NOMO-1 treated with DMSO at 0.1 percent for 48 hours (cell line): Measurements from ENCODE around the gene CTAGE4.
"Not testable (repeated sequence)": the region's sequence is repeated elsewhere in the genome, so short reads cannot be mapped to it uniquely, and the experiment has no call there.

Source experiments
- DNase-seq: peaks from one replicate; lab custom pipeline; 2025; ENCODE audit not compliant: unreplicated experiment; lab: John Stamatoyannopoulos, UW

The CTAGE4 gene, protein sequence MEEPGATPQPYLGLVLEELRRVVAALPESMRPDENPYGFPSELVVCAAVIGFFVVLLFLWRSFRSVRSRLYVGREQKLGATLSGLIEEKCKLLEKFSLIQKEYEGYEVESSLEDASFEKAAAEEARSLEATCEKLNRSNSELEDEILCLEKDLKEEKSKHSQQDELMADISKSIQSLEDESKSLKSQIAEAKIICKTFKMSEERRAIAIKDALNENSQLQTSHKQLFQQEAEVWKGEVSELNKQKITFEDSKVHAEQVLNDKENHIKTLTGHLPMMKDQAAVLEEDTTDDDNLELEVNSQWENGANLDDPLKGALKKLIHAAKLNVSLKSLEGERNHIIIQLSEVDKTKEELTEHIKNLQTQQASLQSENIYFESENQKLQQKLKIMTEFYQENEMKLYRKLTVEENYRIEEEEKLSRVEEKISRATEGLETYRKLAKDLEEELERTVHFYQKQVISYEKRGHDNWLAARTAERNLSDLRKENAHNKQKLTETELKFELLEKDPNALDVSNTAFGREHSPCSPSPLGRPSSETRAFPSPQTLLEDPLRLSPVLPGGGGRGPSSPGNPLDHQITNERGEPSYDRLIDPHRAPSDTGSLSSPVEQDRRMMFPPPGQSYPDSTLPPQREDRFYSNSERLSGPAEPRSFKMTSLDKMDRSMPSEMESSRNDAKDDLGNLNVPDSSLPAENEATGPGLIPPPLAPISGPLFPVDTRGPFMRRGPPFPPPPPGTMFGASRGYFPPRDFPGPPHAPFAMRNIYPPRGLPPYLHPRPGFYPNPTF

DNA sequence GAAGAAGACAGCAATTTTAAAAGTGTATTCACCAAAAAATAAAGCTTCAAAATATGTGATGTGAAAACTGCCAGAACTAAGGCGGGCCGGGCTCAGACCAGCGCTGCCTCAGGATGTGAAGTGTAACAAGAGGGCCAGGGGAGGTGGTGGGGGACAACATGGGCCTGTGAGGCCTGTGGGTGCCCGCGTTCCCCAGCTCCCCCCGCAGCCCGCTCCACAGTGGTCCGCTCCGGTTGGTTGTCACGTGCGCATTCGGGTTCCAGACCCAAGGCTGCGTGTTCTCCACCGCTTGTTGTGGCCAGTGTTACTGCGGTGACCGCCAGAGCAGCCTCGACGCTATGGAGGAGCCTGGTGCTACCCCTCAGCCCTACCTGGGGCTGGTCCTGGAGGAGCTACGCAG is at the start of gene CTAGE4:
TSS of gene CTAGE4 (plus strand) at position 301 of the 400 bp plus-strand sequence. CDS start at position 339, 38 bp downstream.
- DNase-seq: not testable (repeated sequence)

DNA sequence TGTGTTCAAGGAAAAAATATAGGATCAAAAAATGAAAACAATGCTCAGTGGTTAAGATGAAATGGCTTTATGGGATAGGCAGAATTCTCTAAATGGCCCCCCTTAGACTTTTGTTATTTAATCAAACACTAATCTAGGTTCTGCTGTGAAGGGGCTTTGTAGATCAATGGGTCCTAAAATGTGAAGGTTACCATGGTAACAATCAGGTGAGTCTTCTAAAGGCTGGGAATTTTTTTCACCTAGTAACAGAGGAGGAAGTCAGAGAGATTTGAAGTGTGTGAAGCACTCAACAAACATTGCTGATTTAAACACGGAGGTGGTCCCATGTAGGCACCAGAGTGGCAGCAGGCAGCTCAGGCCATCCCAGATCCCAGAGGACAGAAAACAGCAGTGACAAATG is 49.1 kb upstream of the CTAGE4 start:
- DNase-seq: no peak

DNA sequence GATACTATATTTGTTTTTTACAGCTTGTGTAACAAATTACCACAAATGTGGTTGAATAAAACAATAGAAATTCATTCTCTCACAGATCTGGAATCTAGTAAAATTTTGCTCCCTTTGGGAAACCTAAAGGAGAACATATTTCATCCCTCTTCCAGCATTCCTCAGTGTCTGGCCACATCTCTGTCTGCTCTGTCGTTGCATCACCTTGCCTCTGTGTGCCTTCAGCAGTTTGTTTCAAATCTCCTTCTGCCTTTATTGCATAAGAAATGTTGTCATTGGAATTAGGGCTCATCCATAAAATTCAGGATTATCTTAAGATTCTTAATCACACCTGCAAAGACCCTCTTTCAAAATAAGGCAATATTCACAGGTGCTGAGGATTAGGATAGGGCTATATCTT is 45.8 kb upstream of the CTAGE4 start:
- no peak for DNase-seq

DNA sequence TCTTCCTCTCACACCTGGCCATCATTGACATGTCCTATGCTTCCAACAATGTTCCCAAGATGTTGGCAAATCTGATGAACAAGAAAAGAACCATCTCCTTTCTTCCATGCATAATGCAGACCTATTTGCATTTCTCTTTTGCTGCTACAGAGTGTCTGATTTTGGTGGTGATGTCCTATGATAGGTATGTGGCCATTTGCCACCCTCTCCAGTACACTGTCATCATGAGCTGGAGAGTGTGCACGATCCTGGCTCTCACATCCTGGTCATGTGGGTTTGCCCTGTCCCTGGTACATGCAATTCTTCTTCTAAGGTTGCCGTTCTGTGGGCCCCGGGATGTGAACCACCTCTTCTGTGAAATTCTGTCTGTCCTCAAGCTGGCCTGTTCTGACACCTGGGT is 41.1 kb upstream of the CTAGE4 start:
- no peak for DNase-seq

DNA sequence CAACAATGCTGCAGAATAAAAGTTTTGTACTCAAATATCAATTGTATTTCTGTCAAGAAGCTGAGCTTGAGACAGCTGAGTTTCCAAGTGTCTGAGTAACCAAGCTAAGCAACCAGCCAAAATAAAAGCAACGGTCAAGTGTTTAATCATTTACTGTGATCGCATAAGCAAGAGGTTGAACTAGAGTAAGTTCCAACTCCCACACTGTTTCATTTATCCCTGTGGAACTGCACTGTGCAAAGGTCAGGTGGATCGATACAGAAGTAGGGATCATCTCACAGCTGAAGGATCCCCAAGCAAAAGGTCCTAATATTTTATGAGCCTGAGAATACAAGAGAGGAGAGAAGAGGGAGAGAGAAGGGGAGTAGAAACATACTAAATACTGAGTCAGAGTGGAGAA is 38.8 kb upstream of the CTAGE4 start:
- no peak for DNase-seq

- no peak for DNase-seq
Measured at GRCh38 chr7:144148224-144148827, 34.9 kb upstream of the CTAGE4 start.

- DNase-seq: no peak
Measured at GRCh38 chr7:144158861-144159260, 24.4 kb upstream of the CTAGE4 start.

- DNase-seq: no peak
Measured at GRCh38 chr7:144164784-144165183, 18.5 kb upstream of the CTAGE4 start.

DNA sequence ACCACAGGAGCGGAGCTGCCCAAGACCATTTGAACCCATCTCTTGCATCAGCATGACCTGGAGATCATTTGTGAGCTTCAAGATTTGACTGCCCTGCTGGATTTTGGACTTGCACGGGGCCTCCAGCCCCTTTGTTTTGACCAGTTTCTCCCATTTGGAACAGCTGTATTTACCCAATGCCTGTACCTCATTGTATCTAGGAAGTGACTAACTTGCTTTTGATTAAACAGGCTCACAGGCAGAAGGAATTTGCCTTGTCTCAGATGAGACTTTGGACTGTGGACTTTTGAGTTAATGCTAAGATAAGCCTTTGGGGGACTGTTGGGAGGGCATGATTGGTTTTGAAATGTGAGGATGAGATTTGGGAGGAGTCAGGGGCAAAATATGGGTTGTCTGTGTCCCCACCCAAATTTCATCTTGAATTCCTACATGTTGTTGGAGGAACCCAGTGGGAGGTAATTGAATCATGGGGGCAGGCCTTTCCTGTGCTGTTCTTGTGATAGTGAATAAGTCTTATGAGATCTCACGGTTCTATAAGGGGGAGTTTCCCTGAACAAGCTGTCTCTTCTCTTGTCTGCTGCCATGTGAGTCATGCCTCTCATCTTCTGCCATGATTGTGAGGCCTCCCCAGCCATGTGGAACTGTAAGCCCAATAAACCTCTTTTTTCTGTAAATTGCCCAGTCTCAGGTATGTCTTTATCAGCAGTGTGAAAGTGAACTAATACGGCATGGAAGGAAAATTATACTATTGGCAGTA is 11.5 kb upstream of the CTAGE4 start:
- not testable (repeated sequence) for DNase-seq

GRCh38 chr7:144174613-144175012 is 8.7 kb upstream of the CTAGE4 start:
- no peak for DNase-seq

GRCh38 chr7:144178380-144179164 is 4.7 kb upstream of the CTAGE4 start:
- DNase-seq: not testable (repeated sequence)

GRCh38 chr7:144179165-144179479 is 4.1 kb upstream of the CTAGE4 start:
- DNase-seq: not testable (repeated sequence)

DNA sequence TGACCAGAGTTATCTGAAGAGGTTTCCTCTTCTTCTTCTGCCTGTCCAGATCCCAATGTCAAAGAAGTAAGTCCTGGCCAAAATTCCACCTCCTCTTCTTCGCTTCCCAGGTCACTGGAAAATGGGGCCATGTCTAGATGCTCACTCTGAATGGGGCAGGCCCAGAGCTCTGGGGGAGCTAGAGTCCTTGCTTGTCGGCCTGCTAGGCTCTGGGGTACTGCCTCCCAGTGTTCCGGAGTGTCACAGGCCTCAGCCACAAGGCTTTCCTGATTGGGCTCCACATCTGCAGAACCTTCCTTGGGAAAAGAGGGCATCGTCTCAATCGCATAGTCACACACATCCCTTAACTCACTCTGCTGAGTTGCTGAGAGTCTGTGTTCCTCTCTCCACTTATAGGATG is 4.6 kb downstream of the CTAGE4 start:
- not testable (repeated sequence) for DNase-seq

DNA sequence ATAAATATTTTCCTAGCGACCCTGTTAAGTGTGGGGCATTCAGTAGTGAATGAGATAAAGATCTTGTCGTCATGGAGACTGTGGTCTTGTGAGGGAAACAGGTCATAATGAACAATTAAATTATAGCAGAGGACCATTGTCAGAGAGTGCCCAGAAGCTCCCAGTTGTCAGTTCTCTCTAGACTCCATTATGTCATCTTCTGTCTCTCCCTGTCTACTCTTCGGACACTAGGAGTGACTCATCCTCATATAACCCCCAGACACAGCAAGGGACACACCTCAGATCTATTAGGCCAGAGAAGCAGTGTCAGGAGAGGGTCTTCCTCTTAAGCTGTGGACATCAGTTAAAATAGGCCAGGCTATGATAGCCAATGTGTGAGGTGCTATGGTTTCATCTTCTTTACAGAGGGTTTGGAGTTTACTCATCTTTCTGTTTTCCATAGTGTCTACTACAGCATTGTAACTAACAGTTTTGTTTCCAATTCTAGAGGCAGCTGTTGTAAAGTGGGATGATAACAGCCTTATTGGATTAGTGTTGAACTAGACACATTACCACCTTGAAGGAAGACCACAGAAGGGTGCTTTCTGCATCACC is 5.4 kb downstream of the CTAGE4 start:
- not testable (repeated sequence) for DNase-seq

DNA sequence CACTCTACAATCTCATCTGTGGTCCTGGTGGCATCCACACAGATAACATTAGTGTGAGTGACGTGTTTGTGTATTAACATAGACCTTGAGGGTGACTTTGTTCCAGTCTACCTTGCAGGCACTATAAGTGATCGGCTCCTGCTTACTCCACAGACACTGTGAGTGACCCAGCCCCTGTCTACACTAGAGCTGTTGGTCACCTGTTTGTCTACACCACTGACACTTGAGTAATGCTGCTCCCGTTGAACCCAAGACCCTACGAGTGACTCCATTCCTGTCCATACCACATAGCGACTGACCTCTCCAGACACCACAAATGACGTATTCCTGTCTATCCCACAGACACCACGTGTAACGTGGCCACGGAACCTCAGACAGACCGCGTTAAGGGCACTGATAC is 10.5 kb downstream of the CTAGE4 start:
- DNase-seq: not testable (repeated sequence)

DNA sequence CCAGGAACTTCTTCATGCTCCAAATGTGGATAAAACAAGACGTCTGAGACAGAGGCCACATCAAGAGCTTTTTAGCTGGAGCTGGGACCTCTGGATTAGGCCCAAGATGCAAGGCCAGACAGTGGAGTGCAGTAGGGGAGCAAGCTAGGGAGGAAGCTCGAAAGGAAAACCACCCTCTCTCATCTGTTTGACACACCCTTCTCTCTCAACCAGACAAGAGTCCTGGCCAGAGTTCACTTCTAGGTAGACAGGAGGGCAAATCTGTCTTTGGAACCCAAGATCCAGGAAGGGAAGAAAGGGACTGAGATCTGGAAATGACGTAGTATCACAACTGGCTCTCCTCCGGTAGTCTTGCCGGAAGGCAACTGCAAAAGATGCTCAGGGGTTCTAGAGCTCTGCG is 11.2 kb downstream of the CTAGE4 start:
- not testable (repeated sequence) for DNase-seq

GRCh38 chr7:144195212-144195872 is 12.1 kb downstream of the CTAGE4 start, which contains the start of gene ARHGEF35:
Gene ARHGEF35, minus strand, starts transcription at chr7:144195833. Its CDS starts 7,450 bp downstream, at chr7:144188383.
- DNase-seq: not testable (repeated sequence)

- DNase-seq: not testable (repeated sequence)
Measured at GRCh38 chr7:144198934-144199333, 15.7 kb downstream of the CTAGE4 start.

DNA sequence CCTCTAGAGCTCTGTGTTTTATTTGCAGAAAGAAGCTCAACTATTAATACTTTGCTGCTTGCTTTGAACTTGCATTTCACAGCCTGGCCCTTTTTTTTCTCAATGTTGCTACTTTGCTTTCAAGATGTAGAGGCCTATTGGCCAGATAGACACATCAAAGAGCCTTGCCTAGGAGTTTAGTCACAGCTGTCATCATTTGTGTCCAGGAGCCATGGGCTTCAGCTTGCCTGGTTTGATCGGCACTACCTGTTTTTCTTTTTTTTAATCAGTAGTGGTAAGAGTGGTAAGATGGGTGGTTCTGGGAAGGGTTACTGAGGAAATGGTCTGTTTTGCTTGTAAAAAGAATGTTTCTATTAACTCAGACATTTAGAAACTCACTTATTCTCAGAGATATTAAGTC is 18.7 kb downstream of the CTAGE4 start:
- DNase-seq: not testable (repeated sequence)
